Panc1 (cell line): ENCODE data around the gene SDCBP2. TPM values are rescaled to one million over a fixed set of nuclear protein-coding genes. Genes with fewer than 3 reads are reported as not detected.
A peak's percentile ranks its signal among the peaks of the same experiment; 100 is the strongest.

Experiments used
- ATAC-seq: fragments of 200-7000 bp; cut with Tn5 transposase; 2 replicates; pipeline ENCODE4 v1.9.1; 2020; ENCODE audit warnings: mild to moderate bottlenecking, moderate library complexity
- BruUV-seq: library from RNA; stranded (reverse); fragments of 400-500 nt; replicated peaks from 2 replicates; lab custom pipeline; 2021; lab: Mats Ljungman, UMichigan
- CTCF ChIA-PET: fragments of 300-600 bp; sonication (Branson Sonifier 250); formaldehyde crosslinking; loops from one replicate; lab custom pipeline; 2022; ENCODE audit warnings: antibody characterized with exemption; lab: Charles Lee
- POLR2A ChIA-PET: fragments of 300-600 bp; sonication (Branson Sonifier 250); formaldehyde crosslinking; loops from one replicate; lab custom pipeline; 2022; ENCODE audit warnings: antibody characterized with exemption; lab: Charles Lee
- DNase-seq: peaks from one replicate; pipeline ENCODE4 v3.0.0-alpha.2; 2010; ENCODE audit warnings: low read depth, low spot score
- H3K27ac ChIP-seq: 2 replicates; pipeline ENCODE4 v1.5.1; 2011; ENCODE audit warnings: mild to moderate bottlenecking, low read length, inconsistent platforms
- H3K27me3 ChIP-seq: fragments of 200-500 bp; sonication (Bioruptor generic); 2 replicates; pipeline ENCODE4 v1.6.0; 2014; ENCODE audit warnings: low read length, inconsistent platforms; ENCODE audit not compliant: control insufficient read depth, insufficient read depth
- H3K36me3 ChIP-seq: fragments of 200-500 bp; sonication (Bioruptor generic); 2 replicates; pipeline ENCODE4 v1.5.1; 2014; ENCODE audit warnings: inconsistent platforms, mild to moderate bottlenecking, low read length, moderate library complexity; ENCODE audit not compliant: control insufficient read depth, insufficient read depth
- H3K4me1 ChIP-seq: 2 replicates; pipeline ENCODE4 v1.5.1; 2011; ENCODE audit warnings: inconsistent platforms, mild to moderate bottlenecking, low read length, moderate library complexity; ENCODE audit not compliant: control insufficient read depth, insufficient read depth
- H3K4me3 ChIP-seq, 2 experiments: 2 replicates each; pipeline ENCODE4 v1.5.1; 2011 to 2012; ENCODE audit warnings: low read depth in 2 of 2, low read length in 2 of 2, mild to moderate bottlenecking in 2 of 2, inconsistent platforms in 1 of 2, moderate library complexity in 1 of 2
- H3K9me3 ChIP-seq: fragments of 200-500 bp; sonication (Bioruptor generic); 2 replicates; pipeline ENCODE4 v1.5.1; 2014; ENCODE audit warnings: low read depth, mild to moderate bottlenecking, inconsistent platforms, low read length, moderate library complexity; ENCODE audit not compliant: control insufficient read depth, insufficient read depth
- CTCF ChIP-seq: fragments of 450-650 bp; IDR thresholded peaks from 2 replicates; pipeline ENCODE4 v1.5.1; 2017; ENCODE audit warnings: mild to moderate bottlenecking
- POLR2AphosphoS5 ChIP-seq: IDR thresholded peaks from 2 replicates; pipeline ENCODE4 v1.6.1; 2012; ENCODE audit warnings: mild to moderate bottlenecking, low read depth, low read length, moderate library complexity
- REST ChIP-seq, 2 experiments: IDR thresholded peaks; 2 replicates each; pipeline ENCODE4 v1.6.1; 2011 to 2012; ENCODE audit warnings: low read depth in 2 of 2, control low read depth in 1 of 2, low read length in 1 of 2, mild to moderate bottlenecking in 1 of 2, moderate library complexity in 1 of 2; ENCODE audit not compliant: insufficient read depth in 1 of 2
- SIN3A ChIP-seq: IDR thresholded peaks from 2 replicates; pipeline ENCODE4 v1.6.1; 2012; ENCODE audit warnings: low read depth, mild to moderate bottlenecking, low read length, moderate library complexity, borderline replicate concordance; ENCODE audit not compliant: insufficient read depth
- TCF7L2 ChIP-seq: IDR thresholded peaks from 2 replicates; pipeline ENCODE4 v1.6.1; 2011; ENCODE audit warnings: mild to moderate bottlenecking, low read depth, low read length, inconsistent platforms
- in situ Hi-C: cut with HindIII; loops from 2 replicates; pipeline ENCODE4 v1.10.0; 2016; ENCODE audit warnings: low sequenced_read_pairs, low pct_unique_long_range_greater_than_20kb
- intact Hi-C: fragments of 100-400 bp; cut with micrococcal nuclease; formaldehyde crosslinking; loops from one replicate; pipeline ENCODE4 v1.10.0; 2022; ENCODE audit not compliant: unreplicated experiment
- total RNA-seq: library from RNA; stranded (reverse); gene quantifications from one replicate; pipeline ENCODE4 v1.2.1, GENCODE V29; 2021; ENCODE audit not compliant: unreplicated experiment

Gene SDCBP2
- total RNA-seq, 1 experiment from 2014 or later = 1.8 TPM

GRCh38 chr20:1274485-1275311 is 54.2 kb downstream of the SDCBP2 start:
- intact Hi-C loops (no loop called here), in situ Hi-C loops (no loop called here)
- H3K27ac ChIP-seq = no peak overlapping the region
- TF ChIP-seq REST (IDR thresholded peaks at IDR 0.05; ENCODE audit: insufficient read depth in 1 of 2, low read depth in 2 of 2, low read length in 1 of 2) (no peak), POLR2AphosphoS5 (no peak), CTCF (no peak), TCF7L2 (no peak), SIN3A (no peak)
- H3K4me1 ChIP-seq = no peaks in the 10 kb centered on the region
- BruUV-seq = no TSS peak
- no peaks in the 10 kb centered on the region for H3K36me3 ChIP-seq
- no peaks in the 10 kb centered on the region for H3K27me3 ChIP-seq
- H3K4me3 ChIP-seq = no peak overlapping the region
- ChIA-PET POLR2A (no interaction called here), CTCF (interaction anchor here (0.7 kb wide), 1 partner anchor 82 kb away, joined by 4 read pairs; no protein-coding TSS in a partner anchor)
- ATAC-seq = peak; percentile 47
- no peaks in the 10 kb centered on the region for H3K9me3 ChIP-seq
- DNase-seq = no peak

- DNase-seq (no peak), ATAC-seq (no peak)
- no peak overlapping the region for H3K27ac ChIP-seq
- no peaks in the 10 kb centered on the region for H3K36me3 ChIP-seq
- no peaks in the 10 kb centered on the region for H3K27me3 ChIP-seq
- no peaks in the 10 kb centered on the region for H3K4me1 ChIP-seq
- in situ Hi-C loops = no loop called here
- H3K9me3 ChIP-seq = no peaks in the 10 kb centered on the region
- BruUV-seq = no TSS peak
- ChIA-PET POLR2A (no interaction called here), CTCF (no interaction called here)
- H3K4me3 ChIP-seq = no peak overlapping the region
- TF ChIP-seq TCF7L2 (no peak), POLR2AphosphoS5 (no peak), REST (IDR thresholded peaks at IDR 0.05; ENCODE audit: insufficient read depth in 1 of 2, low read depth in 2 of 2, low read length in 1 of 2) (no peak), CTCF (no peak), SIN3A (no peak)
- intact Hi-C loops = no loop called here
Observed at GRCh38 chr20:1273366-1273765, 55.6 kb downstream of the SDCBP2 start.
